Activated CD8-positive, alpha-beta T cell treated with anti-CD3 and anti-CD28 coated beads, Interleukin-2, amount 10 ng/mL, durations not matched to agents 7 days and 5 days (primary cell): ENCODE results near the gene ADAMTSL3. TPM values are rescaled to one million over a fixed set of nuclear protein-coding genes. Genes with fewer than 3 reads are reported as not detected.

Experiments used
- ATAC-seq: fragments of 150-1000 bp; cut with Tn5 transposase; one replicate; pipeline ENCODE4 v1.10.0; 2021; ENCODE audit warnings: moderate library complexity
- CTCF ChIA-PET: fragments of 350-600 bp; sonication (Branson Sonifier 250); formaldehyde crosslinking; loops from one replicate; lab custom pipeline; 2021; ENCODE audit warnings: antibody characterized with exemption; lab: Charles Lee
- POLR2A ChIA-PET: fragments of 350-600 bp; sonication (Branson Sonifier 250); formaldehyde crosslinking; loops from one replicate; lab custom pipeline; 2021; ENCODE audit warnings: antibody characterized with exemption; lab: Charles Lee
- DNase-seq: peaks from one replicate; pipeline ENCODE4 v3.0.0-alpha.2; 2020
- H3K27ac Mint-ChIP-seq: one replicate; pipeline ENCODE4 v1.8.0; 2021; ENCODE audit warnings: mild to moderate bottlenecking, mixed read lengths
- H3K27me3 Mint-ChIP-seq: one replicate; pipeline ENCODE4 v1.8.0; 2021; ENCODE audit warnings: low read depth, mixed read lengths
- H3K36me3 Mint-ChIP-seq: one replicate; pipeline ENCODE4 v1.8.0; 2021; ENCODE audit warnings: low read depth, mixed read lengths
- H3K4me1 Mint-ChIP-seq: one replicate; pipeline ENCODE4 v1.8.0; 2021; ENCODE audit warnings: low read depth, mixed read lengths
- H3K4me3 Mint-ChIP-seq: one replicate; pipeline ENCODE4 v1.8.0; 2021; ENCODE audit warnings: mild to moderate bottlenecking, mixed read lengths
- H3K9me3 Mint-ChIP-seq: one replicate; pipeline ENCODE4 v1.8.0; 2022; ENCODE audit warnings: mixed read lengths; ENCODE audit not compliant: insufficient read depth
- total RNA-seq, 2 experiments: library from RNA; stranded (reverse); gene quantifications; one replicate each; pipeline ENCODE4 v1.2.3, GENCODE V29; 2021

ADAMTSL3 gene
- total RNA-seq, 2 experiments from 2014 or later, result not detected

DNA sequence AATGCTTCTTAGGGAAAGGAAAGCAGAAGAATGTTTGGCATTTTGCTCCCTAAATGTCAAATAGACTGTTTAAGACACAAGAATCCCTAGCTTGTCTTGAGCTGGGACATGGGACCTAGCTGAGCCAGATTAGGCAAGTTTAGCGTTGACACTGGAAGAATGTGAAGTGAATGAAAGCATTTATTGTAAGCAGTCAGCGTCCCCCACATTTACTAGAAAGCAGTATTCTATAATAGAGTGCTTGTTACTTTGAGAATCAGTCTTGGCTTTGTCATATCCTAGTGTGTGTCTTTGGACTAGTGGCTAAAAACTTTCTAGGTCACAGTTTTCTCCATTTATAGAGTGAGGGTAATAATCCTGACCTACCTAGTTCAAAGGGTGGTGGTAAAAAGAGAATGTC is 161.6 kb downstream of the ADAMTSL3 start:
- no peak overlapping the region for H3K4me3 Mint-ChIP-seq
- H3K36me3 Mint-ChIP-seq, result no peaks in the 10 kb centered on the region
- no peaks in the 10 kb centered on the region for H3K9me3 Mint-ChIP-seq
- no peak for DNase-seq
- H3K4me1 Mint-ChIP-seq, result no peaks in the 10 kb centered on the region
- H3K27me3 Mint-ChIP-seq, result no peaks in the 10 kb centered on the region
- ChIA-PET CTCF (no interaction called here), POLR2A (no interaction called here)
- ATAC-seq, result no peak
- no peak overlapping the region for H3K27ac Mint-ChIP-seq

DNA sequence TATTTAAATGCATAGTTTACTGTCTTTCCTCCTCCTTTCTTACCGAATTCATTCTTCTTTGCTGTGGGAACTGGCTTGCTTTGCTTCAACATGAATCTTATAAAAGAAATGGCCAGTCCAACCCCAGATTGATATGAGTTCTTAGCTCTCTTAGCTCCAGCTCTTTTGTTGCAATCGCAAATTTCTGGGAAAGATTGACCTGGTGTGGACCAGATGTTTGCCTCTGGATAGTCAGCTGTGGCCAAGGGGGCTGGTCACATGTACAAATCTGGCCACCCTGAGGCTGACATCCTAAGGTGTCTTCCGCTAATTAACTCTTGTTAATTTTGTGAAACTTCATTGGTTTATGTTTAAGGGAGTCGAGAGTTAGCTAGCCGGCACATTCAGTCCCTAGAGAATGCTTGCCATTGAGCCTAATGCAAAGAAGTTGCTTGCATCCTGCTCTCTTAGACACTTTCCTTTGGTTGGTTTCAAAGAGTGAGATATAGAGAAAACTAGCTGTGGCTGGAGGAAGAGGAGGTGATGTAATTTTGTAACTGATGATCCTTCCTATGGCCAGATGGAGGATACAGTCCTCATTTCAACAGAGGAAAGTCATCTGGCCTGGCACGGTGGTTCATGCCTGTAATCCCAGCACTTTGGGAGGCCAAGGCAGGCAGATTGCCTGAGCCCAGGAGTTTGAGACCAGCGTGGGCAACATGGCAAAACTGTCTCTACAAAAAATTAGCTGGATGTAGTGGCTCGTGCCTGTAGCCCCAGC is 162.4 kb downstream of the ADAMTSL3 start:
- ATAC-seq (no peak), DNase-seq (no peak)
- ChIA-PET CTCF (no interaction called here), POLR2A (no interaction called here)
- Mint-ChIP-seq H3K27ac (no peak overlapping the region), H3K9me3 (no peaks in the 10 kb centered on the region), H3K27me3 (no peaks in the 10 kb centered on the region), H3K4me3 (no peak overlapping the region), H3K36me3 (no peaks in the 10 kb centered on the region), H3K4me1 (no peaks in the 10 kb centered on the region)

DNA sequence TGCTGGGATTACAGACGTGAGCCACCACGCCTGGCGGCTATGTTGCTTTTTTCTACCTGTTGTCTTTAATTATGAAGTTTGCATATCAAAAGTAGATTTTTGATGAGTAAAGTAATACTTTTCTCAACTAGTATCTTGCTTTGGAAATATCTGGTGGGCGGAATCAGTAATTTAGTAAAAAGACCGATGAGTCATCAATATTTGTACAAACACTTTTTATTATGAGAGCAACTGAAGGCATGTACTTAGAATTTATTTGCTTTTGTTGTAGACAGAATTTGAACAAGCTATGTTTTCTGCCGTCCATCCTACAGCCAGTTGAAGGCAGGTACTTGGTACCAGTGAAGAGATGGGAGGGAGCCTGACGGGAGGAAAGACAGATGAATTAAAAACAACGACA is 164.7 kb downstream of the ADAMTSL3 start:
- Mint-ChIP-seq H3K27me3 (no peaks in the 10 kb centered on the region), H3K27ac (no peak overlapping the region), H3K4me1 (no peaks in the 10 kb centered on the region), H3K36me3 (no peaks in the 10 kb centered on the region), H3K4me3 (no peak overlapping the region), H3K9me3 (no peaks in the 10 kb centered on the region)
- no peak for ATAC-seq
- POLR2A ChIA-PET, result no interaction called here
- DNase-seq, result no peak
- CTCF ChIA-PET, result no interaction called here

DNA sequence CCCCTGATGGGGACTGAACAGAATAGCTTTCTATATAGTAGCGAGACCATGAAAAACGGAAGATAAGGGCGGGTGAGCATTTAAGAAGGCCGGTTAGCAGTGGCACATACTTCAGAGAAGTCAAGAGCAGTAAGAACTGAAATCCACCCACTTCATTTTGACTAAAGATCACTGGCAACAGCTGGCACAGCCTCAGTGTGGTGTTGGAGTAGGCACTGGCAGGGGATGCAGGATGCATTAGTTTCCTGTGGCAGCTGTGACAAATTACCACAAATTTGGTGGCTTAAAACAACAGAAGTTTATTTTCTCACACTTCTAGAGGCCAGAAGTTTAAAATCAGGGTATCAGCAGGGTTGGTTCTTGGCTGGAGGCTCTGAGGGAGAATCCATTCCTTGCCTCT is 176.5 kb downstream of the ADAMTSL3 start:
- ChIA-PET CTCF (no interaction called here), POLR2A (no interaction called here)
- Mint-ChIP-seq H3K4me1 (no peaks in the 10 kb centered on the region), H3K4me3 (no peak overlapping the region), H3K27me3 (peaks cover 1% of the 10 kb centered on the region), H3K9me3 (no peaks in the 10 kb centered on the region), H3K36me3 (no peaks in the 10 kb centered on the region), H3K27ac (no peak overlapping the region)
- ATAC-seq (no peak), DNase-seq (no peak)

DNA sequence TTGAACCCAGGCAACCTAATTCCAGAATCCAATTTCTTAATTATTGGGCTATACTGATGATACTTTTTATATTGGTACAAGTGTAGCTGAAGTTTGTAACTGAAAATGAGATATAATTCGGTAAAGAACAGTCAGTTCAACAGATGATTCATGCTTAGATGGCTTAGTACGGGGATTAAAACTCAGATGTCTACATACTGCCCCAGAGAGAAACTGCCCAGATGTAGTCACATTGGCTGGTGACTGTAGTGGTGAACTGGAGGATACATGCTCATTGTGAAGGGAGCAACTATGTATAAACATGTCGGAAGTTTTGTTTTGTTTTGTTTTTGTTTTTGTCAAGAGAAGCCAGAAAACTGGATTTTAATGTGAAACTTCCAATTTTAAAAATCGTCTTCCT is 179.6 kb downstream of the ADAMTSL3 start:
- H3K4me1 Mint-ChIP-seq, result no peaks in the 10 kb centered on the region
- H3K36me3 Mint-ChIP-seq, result no peaks in the 10 kb centered on the region
- POLR2A ChIA-PET, result no interaction called here
- no peak overlapping the region for H3K27ac Mint-ChIP-seq
- H3K27me3 Mint-ChIP-seq, result peaks cover 2% of the 10 kb centered on the region
- H3K9me3 Mint-ChIP-seq, result no peaks in the 10 kb centered on the region
- ATAC-seq (no peak), DNase-seq (no peak)
- CTCF ChIA-PET, result no interaction called here
- no peak overlapping the region for H3K4me3 Mint-ChIP-seq

DNA sequence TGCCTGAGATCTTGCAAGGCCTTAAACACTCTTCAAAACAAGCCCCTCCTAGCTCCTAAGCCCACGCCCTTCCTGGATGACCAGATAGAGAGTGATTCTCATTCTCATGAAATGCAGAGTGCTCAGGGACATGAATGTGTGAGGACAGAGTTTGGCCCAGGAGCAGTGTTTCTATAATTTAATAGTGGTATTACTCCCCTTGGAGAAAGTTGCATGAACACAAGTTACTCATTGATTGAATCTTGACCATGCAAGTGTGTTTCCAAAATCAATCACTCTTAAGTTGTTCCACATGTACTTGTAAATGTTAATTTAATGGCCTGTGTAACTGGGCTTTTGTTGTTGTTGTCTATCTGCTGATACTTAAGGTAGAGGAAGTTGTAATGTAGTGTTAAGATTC is 181.6 kb downstream of the ADAMTSL3 start:
- Mint-ChIP-seq H3K27me3 (peaks cover 6% of the 10 kb centered on the region), H3K27ac (no peak overlapping the region), H3K4me1 (no peaks in the 10 kb centered on the region), H3K36me3 (no peaks in the 10 kb centered on the region), H3K9me3 (no peaks in the 10 kb centered on the region), H3K4me3 (no peak overlapping the region)
- ATAC-seq (no peak), DNase-seq (no peak)
- ChIA-PET POLR2A (no interaction called here), CTCF (no interaction called here)

DNA sequence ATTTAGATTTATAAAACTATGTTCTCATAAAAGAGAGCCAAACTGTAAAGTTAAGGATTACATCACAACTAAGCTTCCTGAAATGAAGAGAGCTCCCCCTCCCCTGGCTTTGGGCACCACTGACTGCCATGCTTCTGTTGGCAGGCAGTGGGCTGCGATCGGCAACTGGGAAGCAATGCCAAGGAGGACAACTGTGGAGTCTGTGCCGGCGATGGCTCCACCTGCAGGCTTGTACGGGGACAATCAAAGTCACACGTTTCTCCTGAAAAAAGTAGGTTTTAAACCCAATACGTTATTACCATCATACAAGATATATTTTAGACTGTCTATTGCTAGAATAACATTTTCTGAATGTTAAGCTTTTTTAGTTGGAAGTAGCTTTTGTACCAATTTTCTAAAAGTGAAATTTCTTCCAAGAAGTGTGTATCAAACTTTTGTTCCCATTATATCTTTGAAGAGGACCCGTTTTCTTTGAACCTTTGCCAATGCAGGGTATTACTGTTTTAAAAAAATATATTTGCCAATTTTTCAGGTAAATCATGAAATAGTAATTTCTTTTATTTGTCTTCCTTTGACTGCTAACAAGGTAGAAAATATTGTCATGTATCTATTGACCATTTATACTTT is 184.1 kb downstream of the ADAMTSL3 start:
- Mint-ChIP-seq H3K4me1 (no peaks in the 10 kb centered on the region), H3K4me3 (no peak overlapping the region), H3K36me3 (no peaks in the 10 kb centered on the region), H3K27ac (no peak overlapping the region), H3K27me3 (peaks cover 6% of the 10 kb centered on the region), H3K9me3 (no peaks in the 10 kb centered on the region)
- ATAC-seq, result no peak
- CTCF ChIA-PET, result no interaction called here
- POLR2A ChIA-PET, result no interaction called here
- no peak for DNase-seq

DNA sequence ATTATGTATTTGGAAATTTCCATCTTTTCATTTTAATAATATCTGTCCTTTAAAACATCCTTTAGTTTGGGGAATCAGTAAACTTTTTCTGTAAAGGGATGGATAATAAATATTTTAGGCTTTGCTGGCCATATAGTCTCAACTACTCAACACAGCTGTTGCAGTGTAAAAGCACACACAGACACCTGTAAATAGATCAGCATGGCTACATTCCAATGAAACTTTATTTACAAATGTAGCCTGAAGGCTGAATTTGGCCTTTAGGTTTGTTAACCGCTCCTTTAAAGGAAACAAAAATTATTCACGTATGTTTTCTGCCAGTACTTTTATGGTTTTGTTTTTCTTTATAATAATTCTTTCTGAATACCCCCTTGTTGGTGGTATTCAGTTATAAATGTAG is 184.8 kb downstream of the ADAMTSL3 start:
- Mint-ChIP-seq H3K36me3 (no peaks in the 10 kb centered on the region), H3K27ac (no peak overlapping the region), H3K27me3 (peaks cover 6% of the 10 kb centered on the region), H3K4me3 (no peak overlapping the region), H3K4me1 (no peaks in the 10 kb centered on the region), H3K9me3 (no peaks in the 10 kb centered on the region)
- ChIA-PET POLR2A (no interaction called here), CTCF (no interaction called here)
- no peak for DNase-seq
- ATAC-seq, result no peak

DNA sequence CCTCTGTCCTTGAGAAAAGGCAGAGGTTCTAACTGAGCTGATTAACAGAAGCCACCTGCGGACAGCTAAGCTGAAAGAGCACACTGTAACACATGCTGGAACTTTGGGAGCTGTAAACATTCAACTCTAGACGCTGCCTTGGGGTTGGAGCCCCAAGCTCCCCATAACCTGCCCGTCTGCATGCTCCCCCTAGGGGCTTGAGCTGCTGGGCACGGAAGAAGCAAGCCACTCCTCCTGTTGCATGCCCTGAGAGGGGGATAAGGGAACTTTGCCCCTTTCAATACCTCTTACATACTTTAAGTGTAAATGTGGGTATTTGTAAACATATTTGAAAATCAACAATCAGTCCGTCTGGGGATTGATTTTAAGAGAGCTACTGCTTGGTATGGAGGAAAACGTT is 188.4 kb downstream of the ADAMTSL3 start:
- DNase-seq (no peak), ATAC-seq (no peak)
- H3K36me3 Mint-ChIP-seq, result no peaks in the 10 kb centered on the region
- H3K4me3 Mint-ChIP-seq, result no peak overlapping the region
- no peaks in the 10 kb centered on the region for H3K9me3 Mint-ChIP-seq
- H3K4me1 Mint-ChIP-seq, result no peaks in the 10 kb centered on the region
- peaks cover 4% of the 10 kb centered on the region for H3K27me3 Mint-ChIP-seq
- ChIA-PET POLR2A (interaction anchor here (0.6 kb wide), 1 partner anchor 105 kb away, joined by 4 read pairs; no protein-coding TSS in a partner anchor), CTCF (no interaction called here)
- no peak overlapping the region for H3K27ac Mint-ChIP-seq

DNA sequence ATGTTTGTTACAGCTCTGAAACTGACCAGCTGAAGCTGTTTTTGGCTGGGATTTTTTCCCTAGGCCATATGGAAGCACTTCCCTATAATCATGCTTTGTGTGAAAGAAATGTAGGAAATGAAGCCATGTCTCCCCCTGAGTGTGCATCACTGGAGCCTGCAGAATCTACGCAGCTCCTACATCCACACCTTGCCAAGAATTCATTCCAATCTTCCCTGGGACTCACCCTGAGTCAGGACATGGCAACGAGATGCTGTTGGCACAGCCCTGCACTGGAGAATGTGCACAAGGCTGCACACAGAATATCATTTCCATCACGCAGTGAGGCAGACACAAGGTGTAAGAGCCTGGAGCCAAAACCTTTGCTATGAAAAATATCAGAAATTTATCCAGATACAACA is 189.5 kb downstream of the ADAMTSL3 start:
- Mint-ChIP-seq H3K36me3 (no peaks in the 10 kb centered on the region), H3K27me3 (peaks cover 4% of the 10 kb centered on the region), H3K4me3 (no peak overlapping the region), H3K4me1 (no peaks in the 10 kb centered on the region), H3K27ac (no peak overlapping the region), H3K9me3 (no peaks in the 10 kb centered on the region)
- no peak for DNase-seq
- POLR2A ChIA-PET, result no interaction called here
- CTCF ChIA-PET, result no interaction called here
- no peak for ATAC-seq

DNA sequence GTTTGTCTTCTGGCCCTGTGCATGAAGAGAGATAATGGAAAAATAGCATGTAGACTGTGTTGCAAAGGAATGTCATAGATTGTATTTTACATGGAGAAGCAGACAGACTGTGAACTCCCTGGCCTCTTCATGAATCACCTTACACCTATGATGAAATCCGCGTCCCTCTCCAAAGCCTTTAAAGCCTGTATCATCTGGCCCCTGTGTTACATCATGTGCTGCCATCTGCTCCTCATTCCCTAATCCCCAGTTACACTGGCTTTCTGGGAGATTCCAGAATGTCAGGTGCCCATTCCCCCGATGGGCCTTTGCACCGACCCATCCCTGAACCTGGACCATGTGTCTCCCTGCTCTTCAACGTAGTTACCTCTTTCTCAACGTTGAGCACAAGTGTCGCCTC is 190.8 kb downstream of the ADAMTSL3 start:
- no peaks in the 10 kb centered on the region for H3K27me3 Mint-ChIP-seq
- no peak overlapping the region for H3K4me3 Mint-ChIP-seq
- ChIA-PET CTCF (no interaction called here), POLR2A (no interaction called here)
- DNase-seq (no peak), ATAC-seq (no peak)
- H3K9me3 Mint-ChIP-seq, result no peaks in the 10 kb centered on the region
- H3K36me3 Mint-ChIP-seq, result no peaks in the 10 kb centered on the region
- H3K27ac Mint-ChIP-seq, result no peak overlapping the region
- H3K4me1 Mint-ChIP-seq, result no peaks in the 10 kb centered on the region

DNA sequence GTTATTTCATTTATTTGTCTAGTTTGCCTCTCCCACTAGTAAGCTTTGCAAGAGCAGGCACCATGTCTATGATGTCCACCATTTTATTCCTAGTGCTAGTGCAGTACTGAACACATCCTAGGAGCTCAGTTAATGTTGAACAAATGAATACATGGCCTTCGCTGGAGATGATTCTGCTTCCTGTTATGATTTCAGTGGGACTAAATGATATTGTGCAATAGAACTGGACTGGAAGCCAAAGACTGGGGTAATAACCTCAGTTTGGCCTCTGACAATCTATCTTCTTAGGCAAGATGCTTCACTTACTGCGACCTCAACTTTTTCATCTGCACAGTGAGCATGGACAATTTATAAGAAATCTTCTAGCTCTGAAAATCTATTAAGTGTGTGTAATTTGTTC is 191.3 kb downstream of the ADAMTSL3 start:
- ATAC-seq, result no peak
- no peaks in the 10 kb centered on the region for H3K9me3 Mint-ChIP-seq
- no peaks in the 10 kb centered on the region for H3K36me3 Mint-ChIP-seq
- no peak overlapping the region for H3K27ac Mint-ChIP-seq
- H3K4me1 Mint-ChIP-seq, result no peaks in the 10 kb centered on the region
- no peak for DNase-seq
- no peaks in the 10 kb centered on the region for H3K27me3 Mint-ChIP-seq
- H3K4me3 Mint-ChIP-seq, result no peak overlapping the region
- ChIA-PET POLR2A (no interaction called here), CTCF (no interaction called here)
